ENCODE results near the gene LPIN1. TPM values are rescaled to one million over a fixed set of nuclear protein-coding genes. Genes with fewer than 3 reads are reported as not detected.

Gene LPIN1, protein sequence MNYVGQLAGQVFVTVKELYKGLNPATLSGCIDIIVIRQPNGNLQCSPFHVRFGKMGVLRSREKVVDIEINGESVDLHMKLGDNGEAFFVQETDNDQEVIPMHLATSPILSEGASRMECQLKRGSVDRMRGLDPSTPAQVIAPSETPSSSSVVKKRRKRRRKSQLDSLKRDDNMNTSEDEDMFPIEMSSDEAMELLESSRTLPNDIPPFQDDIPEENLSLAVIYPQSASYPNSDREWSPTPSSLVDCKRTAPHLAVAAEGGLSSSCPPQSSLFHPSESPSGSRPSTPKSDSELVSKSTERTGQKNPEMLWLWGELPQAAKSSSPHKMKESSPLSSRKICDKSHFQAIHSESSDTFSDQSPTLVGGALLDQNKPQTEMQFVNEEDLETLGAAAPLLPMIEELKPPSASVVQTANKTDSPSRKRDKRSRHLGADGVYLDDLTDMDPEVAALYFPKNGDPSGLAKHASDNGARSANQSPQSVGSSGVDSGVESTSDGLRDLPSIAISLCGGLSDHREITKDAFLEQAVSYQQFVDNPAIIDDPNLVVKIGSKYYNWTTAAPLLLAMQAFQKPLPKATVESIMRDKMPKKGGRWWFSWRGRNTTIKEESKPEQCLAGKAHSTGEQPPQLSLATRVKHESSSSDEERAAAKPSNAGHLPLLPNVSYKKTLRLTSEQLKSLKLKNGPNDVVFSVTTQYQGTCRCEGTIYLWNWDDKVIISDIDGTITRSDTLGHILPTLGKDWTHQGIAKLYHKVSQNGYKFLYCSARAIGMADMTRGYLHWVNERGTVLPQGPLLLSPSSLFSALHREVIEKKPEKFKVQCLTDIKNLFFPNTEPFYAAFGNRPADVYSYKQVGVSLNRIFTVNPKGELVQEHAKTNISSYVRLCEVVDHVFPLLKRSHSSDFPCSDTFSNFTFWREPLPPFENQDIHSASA
- total RNA-seq (10 to 100 TPM; 74.3 to 83.9 TPM), polyA plus RNA-seq (10 to 100 TPM; 13.3 to 28.7 TPM)

DNA sequence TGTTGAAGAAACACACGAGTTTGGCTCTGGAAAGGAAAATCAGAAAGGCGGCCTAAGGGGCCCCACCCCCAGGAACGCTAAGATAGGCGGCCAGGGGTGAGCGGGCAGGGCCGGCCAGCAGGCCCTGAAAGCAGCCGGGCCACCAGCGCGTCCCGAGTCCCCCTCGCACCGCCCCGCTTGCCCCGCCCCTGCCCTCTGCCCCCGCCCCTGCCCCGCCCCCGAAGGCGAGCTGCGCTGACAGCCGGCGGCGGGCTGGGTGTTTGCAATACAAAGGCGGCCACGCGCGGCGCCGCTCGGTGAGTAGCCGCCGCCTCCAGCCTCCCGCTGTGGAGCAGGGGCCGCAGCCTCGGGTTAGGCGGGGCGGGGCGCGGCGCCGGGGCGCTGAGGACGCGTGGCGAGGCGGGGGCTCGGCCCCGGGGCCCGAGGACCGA is at the start of gene LPIN1:
Gene LPIN1, plus strand, starts transcription at position 257 of the 431 bp plus-strand sequence. CDS start 18,910 bp downstream, outside the sequence.
- Histone ChIP-seq H3K4me3 (ENCODE audit: low read length in 2 of 2) (peak within 1 kb of the TSS; percentile 74 to 92), H3K36me3 (ENCODE audit: insufficient read depth, low read length) (no peaks in the 10 kb centered on the region), H3K9me3 (ENCODE audit: control insufficient read depth in 1 of 2, low read length in 2 of 2) (no peaks in the 10 kb centered on the region), H3K4me1 (ENCODE audit: insufficient read depth, low read length) (peaks cover 80% of the 10 kb centered on the region), H3K27ac (ENCODE audit: low read depth, low read length) (peak within 1 kb of the TSS; percentile 73), H3K27me3 (ENCODE audit: insufficient read depth, low read length) (no peaks in the 10 kb centered on the region)
- CTCF ChIA-PET (ENCODE audit: partially characterized antibody): interaction anchor here (1.1 to 16.7 kb wide), 10 partner anchors 8 to 59 kb away, joined by 3 to 258 read pairs (median 8); no protein-coding TSS in a partner anchor
- Mint-ChIP-seq H3K4me3 (peak within 1 kb of the TSS; percentile 88 to 96 (median 92)), H3K27ac (peak within 1 kb of the TSS; percentile 89 to 99 (median 97)), H3K36me3 (peaks cover 0 to 11% of the 10 kb centered on the region in 2 donors), H3K27me3 (no peaks in the 10 kb centered on the region), H3K4me1 (peaks cover 58 to 79% (median 67%) of the 10 kb centered on the region in 4 donors), H3K9me3 (no peaks in the 10 kb centered on the region)
- POLR2A ChIA-PET (ENCODE audit: partially characterized antibody): interaction anchor here (0.6 to 2.8 kb wide), 9 partner anchors 8 to 972 kb away, joined by 3 to 21 read pairs (median 4); no protein-coding TSS in a partner anchor
- intact Hi-C loops (cut with micrococcal nuclease): loop anchor here (1.0 to 10.0 kb wide), 5 partner anchors 8 to 934 kb away; partner anchors contain the start of genes PDIA6 and ROCK2
- DNase-seq: peak; percentile 85 to 87 (median 86)

DNA sequence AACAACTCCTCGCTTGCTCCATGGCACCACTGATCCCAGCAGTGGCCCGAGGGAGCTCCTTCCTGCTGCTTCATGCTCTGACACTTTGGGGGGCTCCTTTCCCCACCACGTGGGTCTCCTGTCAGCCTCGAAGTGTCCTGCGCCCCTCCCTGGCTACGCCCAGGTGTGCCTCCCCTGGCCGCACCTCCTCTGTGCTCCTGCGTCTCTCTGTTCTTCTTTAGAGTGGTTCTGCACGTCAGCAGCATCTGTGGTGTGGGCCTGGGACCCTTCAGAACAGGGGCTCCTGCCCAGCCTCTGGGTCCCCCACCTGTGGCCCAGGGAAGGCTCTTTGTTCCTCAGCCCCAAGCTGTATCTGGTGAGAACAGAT is 49.7 kb upstream of the LPIN1 start:
- intact Hi-C loops (cut with micrococcal nuclease): no loop called here
- H3K27ac Mint-ChIP-seq: no peak overlapping the region
- H3K4me3 ChIP-seq (ENCODE audit: low read length in 2 of 2): no peak overlapping the region
- no peak overlapping the region for H3K27ac ChIP-seq (ENCODE audit: low read depth, low read length)
- no peaks in the 10 kb centered on the region for H3K27me3 ChIP-seq (ENCODE audit: insufficient read depth, low read length)
- H3K4me1 ChIP-seq (ENCODE audit: insufficient read depth, low read length): no peaks in the 10 kb centered on the region
- no peak for DNase-seq
- H3K4me3 Mint-ChIP-seq: no peak overlapping the region
- CTCF ChIA-PET (ENCODE audit: partially characterized antibody): interaction anchor here (0.7 to 16.4 kb wide), 7 partner anchors 8 to 86 kb away, joined by 3 to 476 read pairs (median 6); no protein-coding TSS in a partner anchor
- POLR2A ChIA-PET (ENCODE audit: partially characterized antibody): no interaction called here
- no peaks in the 10 kb centered on the region for H3K36me3 Mint-ChIP-seq
- H3K9me3 ChIP-seq (ENCODE audit: control insufficient read depth in 1 of 2, low read length in 2 of 2): no peaks in the 10 kb centered on the region
- H3K9me3 Mint-ChIP-seq: no peaks in the 10 kb centered on the region
- no peaks in the 10 kb centered on the region for H3K36me3 ChIP-seq (ENCODE audit: insufficient read depth, low read length)
- H3K27me3 Mint-ChIP-seq: peaks cover 0 to 2% of the 10 kb centered on the region in 2 donors
- peaks cover 0 to 3% (median under 1%) of the 10 kb centered on the region in 4 donors for H3K4me1 Mint-ChIP-seq

DNA sequence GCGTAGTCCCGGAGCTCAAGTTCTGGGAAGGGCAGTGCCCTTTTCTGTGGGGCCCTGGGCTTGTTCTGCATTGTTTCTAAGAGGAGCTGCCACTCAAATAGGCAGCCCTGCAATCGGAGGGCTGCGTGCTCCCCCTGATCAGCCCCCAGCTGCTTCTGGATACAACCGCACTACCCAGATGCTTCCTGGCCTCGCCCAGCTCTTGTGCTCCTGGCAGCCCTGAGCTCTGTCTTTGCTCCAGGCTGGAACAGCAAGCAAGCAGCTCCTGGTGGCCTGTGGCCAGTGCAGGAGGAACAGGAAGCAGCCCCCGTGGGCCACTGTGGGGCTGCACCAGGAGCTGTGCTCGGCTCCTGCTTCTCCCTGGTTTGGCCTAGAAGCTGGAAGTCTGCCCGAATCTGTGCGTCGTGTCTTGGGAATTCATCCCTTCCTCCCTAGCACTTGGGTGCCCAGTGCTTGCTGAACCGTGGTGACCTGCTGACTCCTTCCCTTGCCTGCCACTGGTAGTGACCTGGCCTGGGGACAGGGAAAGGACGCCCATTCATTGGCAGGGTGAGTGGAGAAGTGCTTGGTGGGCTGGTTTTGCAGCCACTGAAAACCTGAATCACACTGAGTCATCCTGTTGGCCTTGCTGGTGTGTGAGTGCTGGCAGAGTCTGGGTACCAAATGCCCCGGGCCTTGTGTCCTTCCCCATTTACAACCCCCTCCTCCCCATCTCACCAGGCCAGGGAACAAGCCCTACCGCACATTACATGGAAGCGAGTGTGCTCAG is 49.1 kb upstream of the LPIN1 start:
- Mint-ChIP-seq H3K27me3 (peaks cover 0 to 2% of the 10 kb centered on the region in 2 donors), H3K9me3 (no peaks in the 10 kb centered on the region), H3K36me3 (no peaks in the 10 kb centered on the region), H3K4me1 (peaks cover 0 to 3% (median under 1%) of the 10 kb centered on the region in 4 donors), H3K4me3 (no peak overlapping the region), H3K27ac (no peak overlapping the region)
- no peaks in the 10 kb centered on the region for H3K27me3 ChIP-seq (ENCODE audit: insufficient read depth, low read length)
- intact Hi-C loops (cut with micrococcal nuclease): no loop called here
- no peak overlapping the region for H3K4me3 ChIP-seq (ENCODE audit: low read length in 2 of 2)
- no peaks in the 10 kb centered on the region for H3K9me3 ChIP-seq (ENCODE audit: control insufficient read depth in 1 of 2, low read length in 2 of 2)
- POLR2A ChIA-PET (ENCODE audit: partially characterized antibody): no interaction called here
- no peaks in the 10 kb centered on the region for H3K4me1 ChIP-seq (ENCODE audit: insufficient read depth, low read length)
- CTCF ChIA-PET (ENCODE audit: partially characterized antibody): interaction anchor here (0.7 to 16.4 kb wide), 5 partner anchors 9 to 85 kb away, joined by 3 to 476 read pairs (median 3); no protein-coding TSS in a partner anchor
- DNase-seq: no peak
- no peaks in the 10 kb centered on the region for H3K36me3 ChIP-seq (ENCODE audit: insufficient read depth, low read length)
- H3K27ac ChIP-seq (ENCODE audit: low read depth, low read length): no peak overlapping the region

DNA sequence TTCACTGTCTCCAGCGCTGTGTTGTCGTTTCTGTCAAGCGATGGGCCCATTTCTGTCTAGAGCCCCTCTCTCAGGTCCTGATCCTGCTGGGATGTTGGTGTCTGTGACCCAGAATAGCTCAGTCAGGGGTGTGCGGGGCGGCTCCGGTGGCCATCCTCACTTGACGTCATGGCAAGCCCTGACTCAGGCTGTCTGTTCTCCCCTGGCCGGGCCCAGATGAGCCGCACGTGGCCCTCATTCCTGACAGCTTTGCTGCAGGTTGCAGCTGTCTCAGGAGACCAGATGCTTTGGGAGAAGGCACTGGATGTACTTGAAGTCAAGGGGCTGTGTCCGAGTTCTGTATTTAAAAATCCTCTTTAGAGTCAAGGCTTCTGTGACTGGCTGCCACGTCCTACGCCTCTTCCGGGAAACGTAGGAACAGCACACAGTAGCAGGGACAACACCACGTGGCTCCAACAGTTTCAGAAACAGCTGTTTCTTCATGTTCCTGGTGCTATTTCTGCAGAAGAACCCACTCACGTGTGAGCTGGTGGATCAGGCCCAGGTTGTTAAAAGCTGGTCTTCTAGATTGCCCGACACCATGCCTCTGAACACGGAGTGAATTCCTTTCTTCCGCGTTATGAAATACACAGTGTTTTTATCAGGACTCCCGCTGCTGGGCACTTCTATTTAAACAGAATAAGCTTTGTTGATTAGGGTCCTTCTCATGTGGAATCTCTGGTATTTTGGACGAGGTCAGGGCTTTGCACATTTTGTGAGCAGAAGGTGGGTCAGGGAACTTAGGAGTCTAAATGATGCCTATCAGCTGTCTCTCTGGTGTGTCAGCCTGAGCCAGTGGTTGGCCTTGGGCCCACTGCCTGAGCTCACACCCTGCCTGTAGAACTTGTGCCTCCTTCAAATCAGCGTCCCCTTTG is 48.2 kb upstream of the LPIN1 start:
- POLR2A ChIA-PET (ENCODE audit: partially characterized antibody): no interaction called here
- H3K27me3 Mint-ChIP-seq: peaks cover 0 to 2% of the 10 kb centered on the region in 2 donors
- no peaks in the 10 kb centered on the region for H3K36me3 Mint-ChIP-seq
- no peak for DNase-seq
- no peaks in the 10 kb centered on the region for H3K9me3 ChIP-seq (ENCODE audit: control insufficient read depth in 1 of 2, low read length in 2 of 2)
- H3K4me3 ChIP-seq (ENCODE audit: low read length in 2 of 2): no peak overlapping the region
- H3K4me3 Mint-ChIP-seq: no peak overlapping the region
- no peaks in the 10 kb centered on the region for H3K9me3 Mint-ChIP-seq
- H3K4me1 Mint-ChIP-seq: no peaks in the 10 kb centered on the region
- no peaks in the 10 kb centered on the region for H3K4me1 ChIP-seq (ENCODE audit: insufficient read depth, low read length)
- no peaks in the 10 kb centered on the region for H3K27me3 ChIP-seq (ENCODE audit: insufficient read depth, low read length)
- intact Hi-C loops (cut with micrococcal nuclease): no loop called here
- H3K36me3 ChIP-seq (ENCODE audit: insufficient read depth, low read length): no peaks in the 10 kb centered on the region
- no peak overlapping the region for H3K27ac ChIP-seq (ENCODE audit: low read depth, low read length)
- CTCF ChIA-PET (ENCODE audit: partially characterized antibody): interaction anchor here (0.9 to 16.4 kb wide), 8 partner anchors 9 to 1309 kb away, joined by 3 to 476 read pairs (median 3); no protein-coding TSS in a partner anchor
- H3K27ac Mint-ChIP-seq: no peak overlapping the region

DNA sequence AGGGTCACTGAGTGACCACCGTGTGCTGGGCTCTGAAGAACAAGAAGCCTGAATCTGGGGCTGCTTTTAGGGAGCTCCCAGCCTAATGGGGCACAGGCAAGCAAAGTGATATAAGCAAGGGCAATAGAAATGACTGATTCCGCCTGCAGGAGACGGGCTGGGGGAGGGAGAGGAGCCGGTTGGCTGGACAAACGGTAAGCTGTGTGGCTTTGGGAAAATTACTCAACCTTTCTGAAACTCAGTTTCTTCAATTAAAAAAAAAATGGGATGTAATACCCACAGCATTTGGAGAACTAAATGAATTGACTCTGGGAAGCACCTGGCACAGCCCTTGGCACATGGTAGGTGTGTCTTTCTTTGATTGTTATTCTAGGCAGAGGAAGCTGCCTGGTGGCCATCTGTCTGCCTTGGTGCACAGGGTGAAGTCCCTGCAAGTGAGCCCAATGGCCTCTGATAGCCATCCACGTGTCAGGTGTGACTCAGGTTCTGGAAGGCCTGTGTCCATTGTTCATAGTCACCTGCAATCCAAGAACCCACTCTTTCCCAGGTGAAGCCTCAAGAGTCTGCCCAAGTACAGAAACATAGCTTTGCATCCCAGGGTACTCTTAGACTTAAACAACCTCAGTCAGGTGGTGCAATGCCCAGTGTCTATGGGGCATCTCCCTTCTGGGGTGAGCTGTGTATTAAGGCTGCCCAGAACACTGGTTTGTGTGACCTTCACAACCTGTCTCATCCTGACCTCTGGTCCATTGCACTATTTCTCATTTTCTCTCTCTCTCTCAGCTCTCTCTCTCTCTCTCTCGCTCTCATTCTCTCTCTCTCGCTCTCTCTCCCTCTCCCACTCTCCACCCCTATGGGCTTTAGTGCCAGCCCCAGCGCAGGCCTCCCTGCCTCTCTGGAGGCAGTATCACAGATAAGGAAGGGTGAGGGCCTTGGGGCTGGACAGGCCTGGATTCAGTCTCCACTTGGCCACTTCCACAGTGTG is 46.5 kb upstream of the LPIN1 start:
- no peaks in the 10 kb centered on the region for H3K9me3 ChIP-seq (ENCODE audit: control insufficient read depth in 1 of 2, low read length in 2 of 2)

More for the DNA sequence above, 46.5 kb upstream of the LPIN1 start:
- no peaks in the 10 kb centered on the region for H3K36me3 Mint-ChIP-seq
- no peak overlapping the region for H3K4me3 ChIP-seq (ENCODE audit: low read length in 2 of 2)
- H3K4me3 Mint-ChIP-seq: no peak overlapping the region
- peaks cover 0 to 2% of the 10 kb centered on the region in 2 donors for H3K27me3 Mint-ChIP-seq
- POLR2A ChIA-PET (ENCODE audit: partially characterized antibody): no interaction called here
- H3K9me3 Mint-ChIP-seq: no peaks in the 10 kb centered on the region
- no peak overlapping the region for H3K27ac ChIP-seq (ENCODE audit: low read depth, low read length)
- no peaks in the 10 kb centered on the region for H3K4me1 ChIP-seq (ENCODE audit: insufficient read depth, low read length)
- H3K36me3 ChIP-seq (ENCODE audit: insufficient read depth, low read length): no peaks in the 10 kb centered on the region
- no peak overlapping the region for H3K27ac Mint-ChIP-seq
- intact Hi-C loops (cut with micrococcal nuclease): no loop called here
- CTCF ChIA-PET (ENCODE audit: partially characterized antibody): interaction anchor here (1.0 to 16.4 kb wide), 5 partner anchors 10 to 82 kb away, joined by 3 to 476 read pairs (median 7); no protein-coding TSS in a partner anchor
- DNase-seq: no peak
- no peaks in the 10 kb centered on the region for H3K27me3 ChIP-seq (ENCODE audit: insufficient read depth, low read length)
- H3K4me1 Mint-ChIP-seq: no peaks in the 10 kb centered on the region
